Stomach (tissue), 4 donors: Measurements from ENCODE around the gene DLX4.

Source experiments
- POLR2A ChIP-seq, 4 donors: fragments of 450-650 bp; IDR thresholded peaks; one replicate each; pipeline ENCODE4 v1.6.1; 2016; ENCODE audit warnings: antibody characterized with exemption in 4 of 4, control low read depth in 2 of 4, mild to moderate bottlenecking in 1 of 4, moderate library complexity in 1 of 4
- POLR2AphosphoS5 ChIP-seq, 3 donors: sonication (generic); formaldehyde crosslinking; IDR thresholded peaks; one replicate each; pipeline ENCODE4 v1.6.1; 2016; ENCODE audit warnings: antibody characterized with exemption in 3 of 3
- TF ChIP-seq, protein P1 (sequence below), 7 experiments: fragments of 450-650 bp in 4 of 7; fragments of 200-600 bp in 3 of 7; sonication (generic) in 3 of 7; IDR thresholded peaks; one replicate each; pipeline ENCODE4 v1.5.1; 2016 to 2019; ENCODE audit warnings: antibody characterized with exemption in 7 of 7, control low read depth in 2 of 7, mild to moderate bottlenecking in 1 of 7

GRCh38 chr17:49944273-49944870 lies 24.6 kb upstream of the DLX4 start:
- TF ChIP-seq, protein P1, sequence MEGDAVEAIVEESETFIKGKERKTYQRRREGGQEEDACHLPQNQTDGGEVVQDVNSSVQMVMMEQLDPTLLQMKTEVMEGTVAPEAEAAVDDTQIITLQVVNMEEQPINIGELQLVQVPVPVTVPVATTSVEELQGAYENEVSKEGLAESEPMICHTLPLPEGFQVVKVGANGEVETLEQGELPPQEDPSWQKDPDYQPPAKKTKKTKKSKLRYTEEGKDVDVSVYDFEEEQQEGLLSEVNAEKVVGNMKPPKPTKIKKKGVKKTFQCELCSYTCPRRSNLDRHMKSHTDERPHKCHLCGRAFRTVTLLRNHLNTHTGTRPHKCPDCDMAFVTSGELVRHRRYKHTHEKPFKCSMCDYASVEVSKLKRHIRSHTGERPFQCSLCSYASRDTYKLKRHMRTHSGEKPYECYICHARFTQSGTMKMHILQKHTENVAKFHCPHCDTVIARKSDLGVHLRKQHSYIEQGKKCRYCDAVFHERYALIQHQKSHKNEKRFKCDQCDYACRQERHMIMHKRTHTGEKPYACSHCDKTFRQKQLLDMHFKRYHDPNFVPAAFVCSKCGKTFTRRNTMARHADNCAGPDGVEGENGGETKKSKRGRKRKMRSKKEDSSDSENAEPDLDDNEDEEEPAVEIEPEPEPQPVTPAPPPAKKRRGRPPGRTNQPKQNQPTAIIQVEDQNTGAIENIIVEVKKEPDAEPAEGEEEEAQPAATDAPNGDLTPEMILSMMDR (IDR thresholded peaks at IDR 0.05), result no peak
- TF ChIP-seq POLR2A (IDR thresholded peaks at IDR 0.05) (no peak), POLR2AphosphoS5 (IDR thresholded peaks at IDR 0.05) (no peak)
